Activated CD4-positive, alpha-beta T cell treated with anti-CD3 and anti-CD28 coated beads for 36 hours (primary cell): Measurements from ENCODE around the gene TMIGD1. TPM values are rescaled to one million over a fixed set of nuclear protein-coding genes. Genes with fewer than 3 reads are reported as not detected.

ENCODE experiments used
- ATAC-seq: fragments of 200-7000 bp; cut with Tn5 transposase; one replicate; pipeline ENCODE4 v1.10.0; 2021; ENCODE audit warnings: mild to moderate bottlenecking, moderate library complexity
- CTCF ChIA-PET: fragments of 350-600 bp; sonication (Branson Sonifier 250); formaldehyde crosslinking; loops from one replicate; lab custom pipeline; 2021; ENCODE audit warnings: antibody characterized with exemption; lab: Charles Lee
- POLR2A ChIA-PET: fragments of 350-600 bp; sonication (Branson Sonifier 250); formaldehyde crosslinking; loops from one replicate; lab custom pipeline; 2021; ENCODE audit warnings: antibody characterized with exemption, inconsistent platforms; lab: Charles Lee
- DNase-seq: peaks from one replicate; pipeline ENCODE4 v3.0.0-alpha.2; 2020
- H3K27ac Mint-ChIP-seq: one replicate; pipeline ENCODE4 v1.8.0; 2021; ENCODE audit warnings: mixed read lengths
- H3K27me3 Mint-ChIP-seq: one replicate; pipeline ENCODE4 v1.8.0; 2021; ENCODE audit warnings: mixed read lengths
- H3K36me3 Mint-ChIP-seq: one replicate; pipeline ENCODE4 v1.8.0; 2021; ENCODE audit warnings: low read depth, mixed read lengths
- H3K4me1 Mint-ChIP-seq: one replicate; pipeline ENCODE4 v1.8.0; 2021; ENCODE audit warnings: mixed read lengths
- H3K4me3 Mint-ChIP-seq: one replicate; pipeline ENCODE4 v1.8.0; 2021; ENCODE audit warnings: mild to moderate bottlenecking, moderate library complexity, mixed read lengths
- H3K9me3 Mint-ChIP-seq: one replicate; pipeline ENCODE4 v1.8.0; 2021; ENCODE audit warnings: low read depth, mixed read lengths
- intact Hi-C, 2 experiments: fragments of 100-400 bp; cut with DNase I in 1 of 2; cut with micrococcal nuclease in 1 of 2; formaldehyde crosslinking; loops; one replicate each; pipeline versions ENCODE4 v1.14.2 to v1.15.1; 2022 to 2024; cut with DNase I, micrococcal nuclease
- total RNA-seq, 2 experiments: library from RNA; stranded (reverse); gene quantifications; one replicate each; pipeline ENCODE4 v1.2.3, GENCODE V29; 2021

Gene TMIGD1
- total RNA-seq, 2 experiments from 2014 or later, result not detected

- intact Hi-C loops, result loop anchor here (1.0 to 2.0 kb wide), 7 partner anchors 8 to 216 kb away; partner anchors contain the start of genes BLMH (in 2 of the 2), NSRP1 (in 2 of the 2) and CPD (in 1 of the 2)
- Mint-ChIP-seq H3K9me3 (no peaks in the 10 kb centered on the region), H3K27me3 (no peaks in the 10 kb centered on the region), H3K36me3 (no peaks in the 10 kb centered on the region), H3K4me1 (peaks cover 55% of the 10 kb centered on the region), H3K4me3 (peak overlapping the region; percentile 13), H3K27ac (peak overlapping the region; percentile 87)
- ChIA-PET CTCF (interaction anchor here (0.7 to 2.1 kb wide), 4 partner anchors 32 to 227 kb away, joined by 4 to 6 read pairs (median 4); partner anchors contain the start of gene BLMH), POLR2A (interaction anchor here (0.6 to 1.1 kb wide), 4 partner anchors 13 to 1600 kb away, joined by 3 to 10 read pairs (median 4); partner anchors contain the start of gene BLMH)
- DNase-seq, result peak; percentile 77
- ATAC-seq, result peak; percentile 91
Measured at GRCh38 chr17:30332057-30332542, 1.8 kb downstream of the TMIGD1 start.

- peaks cover 53% of the 10 kb centered on the region for H3K4me1 Mint-ChIP-seq
Measured at GRCh38 chr17:30326809-30327208, 7.0 kb downstream of the TMIGD1 start.

GRCh38 chr17:30324723-30325122 lies 9.1 kb downstream of the TMIGD1 start:
- DNase-seq (no peak), ATAC-seq (no peak)
- POLR2A ChIA-PET, result no interaction called here
- H3K4me1 Mint-ChIP-seq, result peaks cover 33% of the 10 kb centered on the region
- no peaks in the 10 kb centered on the region for H3K36me3 Mint-ChIP-seq
- intact Hi-C loops, result loop anchor here (1.0 to 5.0 kb wide), 3 partner anchors 8 to 38 kb away; no protein-coding TSS in a partner anchor
- no peak overlapping the region for H3K27ac Mint-ChIP-seq
- no peak overlapping the region for H3K4me3 Mint-ChIP-seq
- H3K9me3 Mint-ChIP-seq, result no peaks in the 10 kb centered on the region
- CTCF ChIA-PET, result interaction anchor here (0.8 to 1.9 kb wide), 2 partner anchors 12 to 42 kb away, joined by 3 to 11 read pairs; no protein-coding TSS in a partner anchor
- no peaks in the 10 kb centered on the region for H3K27me3 Mint-ChIP-seq

More at GRCh38 chr17:30326809-30327208, 7.0 kb downstream of the TMIGD1 start:
- CTCF ChIA-PET, result interaction anchor here (1.2 to 2.9 kb wide), 7 partner anchors 10 to 222 kb away, joined by 3 to 27 read pairs (median 6); partner anchors contain the start of gene BLMH
- POLR2A ChIA-PET, result no interaction called here
- no peaks in the 10 kb centered on the region for H3K9me3 Mint-ChIP-seq
- H3K36me3 Mint-ChIP-seq, result no peaks in the 10 kb centered on the region
- intact Hi-C loops, result no loop called here
- ATAC-seq, result no peak
- H3K4me3 Mint-ChIP-seq, result no peak overlapping the region
- no peak overlapping the region for H3K27ac Mint-ChIP-seq
- H3K27me3 Mint-ChIP-seq, result no peaks in the 10 kb centered on the region
- no peak for DNase-seq

- ChIA-PET POLR2A (interaction anchor here (0.7 kb wide), 1 partner anchor 40 kb away, joined by 3 read pairs; no protein-coding TSS in a partner anchor), CTCF (interaction anchor here (0.6 to 1.9 kb wide), 7 partner anchors 11 to 219 kb away, joined by 3 to 11 read pairs (median 4); partner anchors contain the start of gene BLMH)
- no peaks in the 10 kb centered on the region for H3K9me3 Mint-ChIP-seq
- intact Hi-C loops, result loop anchor here (1.0 to 5.0 kb wide), 4 partner anchors 8 to 38 kb away; no protein-coding TSS in a partner anchor
- no peak overlapping the region for H3K4me3 Mint-ChIP-seq
- H3K27me3 Mint-ChIP-seq, result no peaks in the 10 kb centered on the region
- H3K36me3 Mint-ChIP-seq, result no peaks in the 10 kb centered on the region
- DNase-seq (peak; percentile 72), ATAC-seq (peak; percentile 99)
- H3K27ac Mint-ChIP-seq, result peak overlapping the region; percentile 79
- H3K4me1 Mint-ChIP-seq, result peaks cover 27% of the 10 kb centered on the region
Measured at GRCh38 chr17:30323895-30324319, 9.9 kb downstream of the TMIGD1 start.

GRCh38 chr17:30323262-30323894 lies 10.5 kb downstream of the TMIGD1 start:
- no peak overlapping the region for H3K4me3 Mint-ChIP-seq
- intact Hi-C loops, result loop anchor here (2.0 to 5.0 kb wide), 2 partner anchors 31 to 39 kb away; no protein-coding TSS in a partner anchor
- no peaks in the 10 kb centered on the region for H3K9me3 Mint-ChIP-seq
- no peaks in the 10 kb centered on the region for H3K36me3 Mint-ChIP-seq
- no peaks in the 10 kb centered on the region for H3K27me3 Mint-ChIP-seq
- POLR2A ChIA-PET, result interaction anchor here (0.7 kb wide), 1 partner anchor 40 kb away, joined by 3 read pairs; no protein-coding TSS in a partner anchor
- CTCF ChIA-PET, result interaction anchor here (0.5 to 1.9 kb wide), 10 partner anchors 7 to 218 kb away, joined by 3 to 11 read pairs (median 4); partner anchors contain the start of gene BLMH
- peak overlapping the region; percentile 79 for H3K27ac Mint-ChIP-seq
- H3K4me1 Mint-ChIP-seq, result peaks cover 27% of the 10 kb centered on the region
- DNase-seq, result peak; percentile 34
- ATAC-seq, result peak; percentile 8

- CTCF ChIA-PET, result interaction anchor here (1.0 to 1.3 kb wide), 3 partner anchors 15 to 217 kb away, joined by 3 to 5 read pairs (median 4); partner anchors contain the start of gene GOSR1
- H3K27me3 Mint-ChIP-seq, result no peaks in the 10 kb centered on the region
- H3K27ac Mint-ChIP-seq, result no peak overlapping the region
- H3K4me1 Mint-ChIP-seq, result peaks cover 27% of the 10 kb centered on the region
- no peaks in the 10 kb centered on the region for H3K36me3 Mint-ChIP-seq
- no peaks in the 10 kb centered on the region for H3K9me3 Mint-ChIP-seq
- no peak overlapping the region for H3K4me3 Mint-ChIP-seq
- intact Hi-C loops, result loop anchor here in 1 of 2 experiments (5.0 kb wide), 1 partner anchor 41 kb away; no protein-coding TSS in a partner anchor
- DNase-seq (no peak), ATAC-seq (no peak)
- POLR2A ChIA-PET, result no interaction called here
Measured at GRCh38 chr17:30321314-30321713, 12.5 kb downstream of the TMIGD1 start.

- H3K36me3 Mint-ChIP-seq, result no peaks in the 10 kb centered on the region
- H3K4me1 Mint-ChIP-seq, result peaks cover 12% of the 10 kb centered on the region
- ATAC-seq, result no peak
- ChIA-PET CTCF (interaction anchor here (1.8 kb wide), 1 partner anchor 18 kb away, joined by 5 read pairs; no protein-coding TSS in a partner anchor), POLR2A (no interaction called here)
- intact Hi-C loops, result no loop called here
- peaks cover 2% of the 10 kb centered on the region for H3K27me3 Mint-ChIP-seq
- no peak overlapping the region for H3K4me3 Mint-ChIP-seq
- DNase-seq, result no peak
- H3K9me3 Mint-ChIP-seq, result no peaks in the 10 kb centered on the region
- H3K27ac Mint-ChIP-seq, result no peak overlapping the region
Measured at GRCh38 chr17:30318155-30318554, 15.7 kb downstream of the TMIGD1 start.

- no peaks in the 10 kb centered on the region for H3K36me3 Mint-ChIP-seq
- POLR2A ChIA-PET, result no interaction called here
- intact Hi-C loops, result no loop called here
- H3K9me3 Mint-ChIP-seq, result no peaks in the 10 kb centered on the region
- H3K4me1 Mint-ChIP-seq, result peaks cover 7% of the 10 kb centered on the region
- H3K27ac Mint-ChIP-seq, result no peak overlapping the region
- H3K4me3 Mint-ChIP-seq, result no peak overlapping the region
- ATAC-seq (no peak), DNase-seq (no peak)
- CTCF ChIA-PET, result interaction anchor here (1.3 kb wide), 2 partner anchors 19 to 25 kb away, joined by 3 to 6 read pairs; partner anchors contain the start of gene BLMH
- H3K27me3 Mint-ChIP-seq, result peaks cover 2% of the 10 kb centered on the region
Measured at GRCh38 chr17:30316736-30317135, 17.1 kb downstream of the TMIGD1 start.

- CTCF ChIA-PET, result interaction anchor here (1.1 kb wide), 1 partner anchor 21 kb away, joined by 3 read pairs; no protein-coding TSS in a partner anchor
- intact Hi-C loops, result no loop called here
- Mint-ChIP-seq H3K9me3 (no peaks in the 10 kb centered on the region), H3K27ac (no peak overlapping the region), H3K36me3 (no peaks in the 10 kb centered on the region), H3K27me3 (peaks cover 2% of the 10 kb centered on the region), H3K4me3 (no peak overlapping the region), H3K4me1 (peaks cover 7% of the 10 kb centered on the region)
- ATAC-seq, result no peak
- POLR2A ChIA-PET, result no interaction called here
- DNase-seq, result no peak
Measured at GRCh38 chr17:30315106-30315505, 18.8 kb downstream of the TMIGD1 start.

- ChIA-PET CTCF (interaction anchor here (0.7 to 1.5 kb wide), 3 partner anchors 12 to 22 kb away, joined by 3 read pairs; no protein-coding TSS in a partner anchor), POLR2A (no interaction called here)
- H3K36me3 Mint-ChIP-seq, result no peaks in the 10 kb centered on the region
- H3K4me1 Mint-ChIP-seq, result peaks cover 7% of the 10 kb centered on the region
- H3K27ac Mint-ChIP-seq, result no peak overlapping the region
- no peak for ATAC-seq
- no peak for DNase-seq
- no peak overlapping the region for H3K4me3 Mint-ChIP-seq
- peaks cover 2% of the 10 kb centered on the region for H3K27me3 Mint-ChIP-seq
- H3K9me3 Mint-ChIP-seq, result no peaks in the 10 kb centered on the region
- intact Hi-C loops, result no loop called here
Measured at GRCh38 chr17:30314474-30314873, 19.4 kb downstream of the TMIGD1 start.

- Mint-ChIP-seq H3K27ac (no peak overlapping the region), H3K36me3 (no peaks in the 10 kb centered on the region), H3K27me3 (peaks cover 2% of the 10 kb centered on the region), H3K4me3 (no peak overlapping the region), H3K9me3 (no peaks in the 10 kb centered on the region), H3K4me1 (peaks cover 7% of the 10 kb centered on the region)
- intact Hi-C loops, result no loop called here
- ChIA-PET CTCF (interaction anchor here (1.2 kb wide), 1 partner anchor 12 kb away, joined by 4 read pairs; no protein-coding TSS in a partner anchor), POLR2A (no interaction called here)
- no peak for DNase-seq
- ATAC-seq, result no peak
Measured at GRCh38 chr17:30312226-30312625, 21.6 kb downstream of the TMIGD1 start.
